ENCODE data around the gene EP400. TPM values are rescaled to one million over a fixed set of nuclear protein-coding genes. Genes with fewer than 3 reads are reported as not detected.

The EP400 gene
- total RNA-seq, 1 experiment from 2014 or later = 61.7 TPM

DNA sequence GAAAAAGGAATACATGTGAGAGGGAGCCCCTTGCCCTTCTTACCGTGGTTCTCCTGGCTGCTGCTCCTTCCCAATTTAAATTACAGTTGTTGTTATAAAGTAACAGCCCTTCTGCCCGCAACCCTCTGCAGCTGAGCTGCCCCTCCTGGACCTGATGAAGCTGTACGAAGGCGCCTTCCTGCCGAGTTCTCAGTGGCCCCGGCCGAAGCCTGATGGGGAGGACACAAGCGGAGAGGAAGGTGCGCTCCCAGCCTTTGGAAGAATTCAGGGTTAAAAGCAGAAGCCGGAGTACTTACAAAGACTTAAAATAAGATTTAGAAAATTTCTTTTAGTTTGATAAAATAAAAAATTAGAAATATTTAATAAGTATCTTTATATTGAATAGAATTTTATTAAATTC is 55.2 kb downstream of the EP400 start:
- TF ChIP-seq, protein P1, sequence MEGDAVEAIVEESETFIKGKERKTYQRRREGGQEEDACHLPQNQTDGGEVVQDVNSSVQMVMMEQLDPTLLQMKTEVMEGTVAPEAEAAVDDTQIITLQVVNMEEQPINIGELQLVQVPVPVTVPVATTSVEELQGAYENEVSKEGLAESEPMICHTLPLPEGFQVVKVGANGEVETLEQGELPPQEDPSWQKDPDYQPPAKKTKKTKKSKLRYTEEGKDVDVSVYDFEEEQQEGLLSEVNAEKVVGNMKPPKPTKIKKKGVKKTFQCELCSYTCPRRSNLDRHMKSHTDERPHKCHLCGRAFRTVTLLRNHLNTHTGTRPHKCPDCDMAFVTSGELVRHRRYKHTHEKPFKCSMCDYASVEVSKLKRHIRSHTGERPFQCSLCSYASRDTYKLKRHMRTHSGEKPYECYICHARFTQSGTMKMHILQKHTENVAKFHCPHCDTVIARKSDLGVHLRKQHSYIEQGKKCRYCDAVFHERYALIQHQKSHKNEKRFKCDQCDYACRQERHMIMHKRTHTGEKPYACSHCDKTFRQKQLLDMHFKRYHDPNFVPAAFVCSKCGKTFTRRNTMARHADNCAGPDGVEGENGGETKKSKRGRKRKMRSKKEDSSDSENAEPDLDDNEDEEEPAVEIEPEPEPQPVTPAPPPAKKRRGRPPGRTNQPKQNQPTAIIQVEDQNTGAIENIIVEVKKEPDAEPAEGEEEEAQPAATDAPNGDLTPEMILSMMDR (conservative IDR thresholded peaks at IDR 0.05) = no peak
- Histone ChIP-seq H3K9ac (ENCODE audit: extremely low read depth, insufficient read length, low read length) (no peak overlapping the region), H3K4me2 (ENCODE audit: insufficient read depth, insufficient read length, low read length) (no peak overlapping the region), H2BK12ac (ENCODE audit: insufficient read length, low read depth, low read length) (no peak overlapping the region), H3K23ac (ENCODE audit: insufficient read length, low read depth, low read length) (no peak overlapping the region), H3K27me3 (ENCODE audit: insufficient read depth, low read length) (no peaks in the 10 kb centered on the region), H4K8ac (replicated peaks; ENCODE audit: insufficient read length, low read depth, low read length) (no peak overlapping the region), H2BK15ac (ENCODE audit: low read depth, low read length) (no peak overlapping the region), H3K23me2 (ENCODE audit: insufficient read length, low read depth, low read length, poor library complexity, severe bottlenecking) (no peaks in the 10 kb centered on the region), H2BK20ac (ENCODE audit: low read depth, low read length, poor library complexity, severe bottlenecking) (no peak overlapping the region), H3K56ac (ENCODE audit: insufficient read length, low read depth, low read length) (no peak overlapping the region), H3T11ph (ENCODE audit: low read length) (no peak overlapping the region), H3K4me1 (ENCODE audit: insufficient read depth, low read length) (no peaks in the 10 kb centered on the region), H3K9me3 (ENCODE audit: control insufficient read depth, low read depth, low read length) (no peaks in the 10 kb centered on the region), H4K20me1 (ENCODE audit: control insufficient read depth, insufficient read depth, insufficient read length) (no peaks in the 10 kb centered on the region), H3K4ac (ENCODE audit: low read depth, low read length) (no peak overlapping the region), H2AK5ac (ENCODE audit: insufficient read length, low read length) (no peak overlapping the region), H3K79me1 (ENCODE audit: insufficient read depth, low read depth, low read length, poor library complexity, severe bottlenecking) (no peaks in the 10 kb centered on the region), H3K14ac (ENCODE audit: insufficient read depth, low read length) (no peak overlapping the region), H2AFZ (ENCODE audit: low read length) (no peak overlapping the region), H3K79me2 (ENCODE audit: insufficient read depth, low read length) (no peaks in the 10 kb centered on the region), H2BK120ac (ENCODE audit: low read depth, low read length, poor library complexity, severe bottlenecking) (no peak overlapping the region), H3K18ac (ENCODE audit: insufficient read length, low read depth, low read length) (no peak overlapping the region), H2BK5ac (ENCODE audit: insufficient read length, low read length) (no peak overlapping the region), H4K91ac (ENCODE audit: insufficient read length, low read depth, low read length) (no peak overlapping the region), H3K27ac (ENCODE audit: insufficient read length, low read depth, low read length) (no peak overlapping the region), H4K5ac (ENCODE audit: insufficient read length, low read depth, low read length) (no peak overlapping the region)
- Mint-ChIP-seq H3K27ac (0 out of 7 replicates have a peak overlapping the region, but pooled peaks of 1 of the 3 experiments have one; percentile 31), H3K4me1 (peaks cover 4 to 5% of the 10 kb centered on the region in 2 experiments; a peak in 3 of 4 replicates), H3K27me3 (ENCODE audit: low read depth) (no peaks in the 10 kb centered on the region), H3K36me3 (ENCODE audit: insufficient read depth in 1 of 3, low read depth in 3 of 3) (peaks cover 18 to 57% (median 29%) of the 10 kb centered on the region in 3 experiments; a peak in 6 of 7 replicates), H3K4me3 (no peak overlapping the region), H3K9me3 (no peaks in the 10 kb centered on the region)
- WGBS (ENCODE audit: extremely low coverage, insufficient read length, low lambda C conversion rate) = no CpG with 5 or more reads among the region's 10 CpGs
- no peak for DNase-seq
